HG03135 (cell line): Measurements from ENCODE around the gene TSEN2.
A peak's percentile ranks its signal among the peaks of the same experiment; 100 is the strongest.
"Not testable (repeated sequence)": the region's sequence is repeated elsewhere in the genome, so short reads cannot be mapped to it uniquely, and the experiment has no call there.

Experiments used
- ATAC-seq: cut with Tn5 transposase; IDR thresholded peaks from one replicate; pipeline ENCODE4 v1.9.1; 2021; ENCODE audit warnings: mild to moderate bottlenecking, moderate library complexity; ENCODE audit not compliant: unreplicated experiment

The TSEN2 gene

DNA sequence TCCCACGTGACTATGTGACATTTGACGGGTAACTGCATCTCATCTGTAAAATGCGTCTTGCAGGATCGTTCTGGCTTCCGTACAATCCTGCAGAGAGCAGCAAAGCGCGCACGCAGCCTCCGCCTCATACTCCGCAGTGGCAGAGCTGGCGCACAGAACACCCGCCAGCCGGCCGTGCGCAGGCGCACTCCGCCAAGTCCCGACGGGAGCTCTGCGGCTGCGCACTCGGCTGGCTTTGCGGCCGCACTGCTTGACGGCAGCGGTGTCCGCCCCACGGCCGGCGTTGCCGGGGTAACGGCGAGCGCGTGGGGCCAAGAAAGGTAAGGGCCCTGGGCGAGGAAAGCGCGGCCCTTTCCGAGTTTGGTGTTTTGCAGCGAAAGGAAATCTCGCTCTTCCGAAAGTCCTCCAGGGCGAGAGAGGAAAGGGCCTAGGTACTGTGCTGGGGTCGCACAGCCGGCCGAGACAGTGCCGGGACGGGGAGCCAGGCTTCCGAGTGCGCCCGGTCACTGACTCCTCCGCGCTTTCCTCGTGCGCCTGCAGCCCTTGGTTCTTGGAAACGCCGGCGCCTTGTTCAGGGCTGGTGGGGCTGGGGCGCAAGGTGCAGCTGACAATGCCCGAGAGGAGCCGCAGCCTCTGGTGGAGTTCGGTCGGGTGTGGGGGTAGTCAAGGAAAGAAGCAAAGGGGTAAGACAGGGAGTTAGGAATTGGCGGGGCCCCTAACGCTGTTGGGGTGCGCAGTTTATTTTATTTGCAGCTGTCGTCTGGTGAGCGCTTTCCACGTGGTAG lies at the start of gene TSEN2:
TSEN2 (plus strand) TSS at position 283 of the 785 bp plus-strand sequence. CDS start 5,321 bp downstream, outside the sequence.
- peak; percentile 93 for ATAC-seq

DNA sequence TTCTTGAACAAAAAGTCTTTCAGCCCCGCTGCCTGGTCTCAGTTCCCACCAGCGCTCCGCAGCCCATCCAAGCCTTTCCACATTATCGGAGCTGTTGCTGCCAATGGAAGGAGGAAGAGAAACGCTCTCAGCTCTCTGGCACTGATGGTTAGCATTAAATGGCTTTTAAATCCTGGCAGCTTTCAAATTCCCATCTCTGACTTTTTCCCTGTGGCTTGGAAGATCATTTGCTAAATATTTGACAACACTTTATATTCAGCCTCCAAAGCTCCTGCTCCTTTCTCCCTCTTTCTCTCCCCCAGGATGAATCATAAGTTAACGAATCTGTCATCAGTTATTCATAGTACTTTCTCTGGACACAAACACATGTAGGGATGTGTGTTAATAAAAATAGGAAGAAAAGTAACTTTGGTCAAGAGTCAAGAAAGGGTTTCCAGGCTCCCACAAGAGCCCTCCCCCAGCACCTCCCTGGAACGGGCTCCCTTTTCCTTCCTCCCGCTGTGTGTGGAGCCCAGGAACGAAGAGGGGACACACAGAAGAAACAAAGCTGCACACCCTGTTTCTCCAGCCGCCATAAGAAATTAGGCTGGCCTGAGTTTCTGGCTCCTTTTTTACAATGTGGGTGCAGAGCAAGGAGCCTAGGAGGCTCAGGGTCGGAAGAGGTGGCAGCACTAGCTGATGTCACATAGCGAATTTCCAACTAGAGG lies 47.6 kb upstream of the TSEN2 start:
- ATAC-seq, result no peak

- no peak for ATAC-seq
These were observed 47.1 kb upstream of the TSEN2 start for GRCh38 chr3:12437221-12437605.

DNA sequence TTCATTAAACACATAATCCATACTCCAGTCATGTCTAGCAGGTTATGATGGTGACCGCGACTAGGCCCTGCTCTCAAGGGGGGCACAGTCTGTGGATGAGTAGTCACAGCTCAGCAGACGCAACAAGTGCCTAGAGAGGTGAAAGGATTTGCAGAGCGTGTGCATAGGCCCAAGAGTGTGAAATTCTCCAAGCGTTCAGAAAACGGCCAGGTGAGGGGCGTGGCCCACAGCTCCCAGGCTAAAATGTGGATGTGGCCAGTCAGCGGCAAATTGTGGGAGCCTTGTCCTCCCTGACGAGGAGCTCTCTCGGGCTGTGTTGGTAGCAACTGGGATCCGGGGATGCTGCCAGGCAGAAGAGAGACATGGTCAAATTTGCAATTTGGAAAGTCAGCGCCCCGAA lies 46.4 kb upstream of the TSEN2 start:
- no peak for ATAC-seq

DNA sequence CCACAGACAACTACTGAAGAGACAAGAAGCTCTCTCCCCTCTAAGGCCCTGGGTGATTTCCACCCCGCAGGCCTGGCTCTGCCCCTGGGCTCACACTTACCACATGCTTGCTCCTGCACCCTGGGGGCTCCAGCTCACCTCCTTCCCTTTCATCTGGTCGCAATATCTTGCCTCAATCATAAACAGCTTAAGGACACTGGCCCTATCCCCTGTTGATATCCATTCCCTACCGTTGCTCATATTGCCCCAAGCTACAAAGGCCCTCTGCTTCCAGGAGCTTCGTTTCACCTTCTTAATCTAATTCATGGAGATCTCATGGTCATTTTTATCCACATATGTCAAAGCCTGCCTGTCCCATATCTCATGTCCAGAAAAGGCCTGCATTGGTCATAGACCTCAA lies 46.0 kb upstream of the TSEN2 start:
- ATAC-seq, result no peak

- no peak for ATAC-seq
These were observed 44.9 kb upstream of the TSEN2 start for GRCh38 chr3:12439161-12439940.

GRCh38 chr3:12440927-12441714 lies 43.2 kb upstream of the TSEN2 start:
- ATAC-seq, result no peak

DNA sequence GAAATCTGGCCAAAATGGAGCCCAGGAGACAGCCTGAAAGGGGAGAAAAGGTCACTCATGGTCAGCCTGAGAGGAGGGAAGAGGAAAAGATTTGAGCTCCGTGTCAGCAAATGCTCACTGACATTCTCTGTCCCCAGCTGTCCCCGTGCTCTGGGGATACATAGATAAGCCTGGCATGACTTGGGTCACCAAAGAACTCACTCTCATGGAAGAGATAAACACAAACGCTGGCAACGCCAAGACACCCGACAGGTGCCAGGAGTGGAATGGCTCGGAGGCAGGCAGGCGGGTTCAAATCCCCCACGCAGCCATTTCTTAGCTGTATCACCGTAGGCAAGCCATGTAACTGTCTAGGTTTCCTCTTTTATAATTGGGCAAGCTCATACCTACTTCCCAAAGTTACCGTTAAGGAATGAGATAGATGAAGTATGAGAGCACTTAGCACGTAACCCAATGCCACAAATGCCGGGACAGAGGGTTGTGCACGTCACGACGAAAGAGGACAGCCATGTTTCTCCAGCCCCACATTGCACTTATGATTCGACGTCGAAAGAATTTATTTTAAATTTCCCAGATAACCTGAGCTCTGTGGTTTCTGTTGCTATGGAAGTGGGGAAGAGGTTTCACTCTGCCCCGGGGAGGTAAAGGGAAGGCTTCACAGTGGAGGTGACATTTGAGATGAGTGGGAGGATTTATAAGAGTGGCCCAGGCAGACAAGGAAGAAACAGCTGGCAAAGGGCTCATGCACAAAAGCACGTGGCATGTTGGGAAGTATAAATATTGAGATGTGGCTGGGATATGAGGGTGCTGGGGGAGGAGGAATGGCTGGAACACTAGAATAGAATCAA lies 41.4 kb upstream of the TSEN2 start:
- no peak for ATAC-seq

DNA sequence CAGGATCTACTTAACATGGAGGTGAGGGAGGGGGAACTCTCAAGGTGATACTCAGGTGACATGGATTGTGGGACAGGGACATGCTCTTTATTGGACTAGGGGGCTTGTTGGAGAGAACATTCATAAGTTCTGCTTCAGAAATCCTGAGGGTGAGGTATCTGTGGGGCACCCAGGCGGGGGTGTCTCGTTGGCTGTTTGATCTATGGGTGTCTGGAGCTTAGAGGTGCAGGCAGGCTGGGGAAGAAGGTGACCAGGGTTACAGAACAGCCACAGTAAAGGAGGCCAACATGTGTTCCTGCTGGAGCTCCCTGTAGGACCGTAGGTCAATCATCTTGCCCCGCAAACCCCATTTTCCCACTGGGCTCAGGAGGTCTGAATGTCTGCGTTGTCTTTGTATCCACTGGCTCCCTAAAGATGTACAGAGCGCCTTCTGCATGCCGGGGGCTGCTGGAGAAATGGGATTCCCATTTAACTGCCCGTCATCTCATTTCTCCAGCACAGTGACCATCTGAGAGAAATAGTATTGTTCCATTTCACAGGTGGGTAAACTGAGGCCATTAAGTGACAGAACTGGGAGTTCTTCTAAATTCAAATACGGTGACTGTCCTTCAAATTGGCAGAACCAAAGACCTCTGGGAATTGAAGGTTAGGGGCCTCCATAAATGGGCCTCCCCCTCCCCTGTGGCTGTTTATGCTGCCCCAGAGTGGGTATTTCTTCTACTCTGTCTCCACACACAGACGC lies 40.3 kb upstream of the TSEN2 start:
- no peak for ATAC-seq

GRCh38 chr3:12444582-12445471 lies 39.5 kb upstream of the TSEN2 start:
- ATAC-seq, result no peak

DNA sequence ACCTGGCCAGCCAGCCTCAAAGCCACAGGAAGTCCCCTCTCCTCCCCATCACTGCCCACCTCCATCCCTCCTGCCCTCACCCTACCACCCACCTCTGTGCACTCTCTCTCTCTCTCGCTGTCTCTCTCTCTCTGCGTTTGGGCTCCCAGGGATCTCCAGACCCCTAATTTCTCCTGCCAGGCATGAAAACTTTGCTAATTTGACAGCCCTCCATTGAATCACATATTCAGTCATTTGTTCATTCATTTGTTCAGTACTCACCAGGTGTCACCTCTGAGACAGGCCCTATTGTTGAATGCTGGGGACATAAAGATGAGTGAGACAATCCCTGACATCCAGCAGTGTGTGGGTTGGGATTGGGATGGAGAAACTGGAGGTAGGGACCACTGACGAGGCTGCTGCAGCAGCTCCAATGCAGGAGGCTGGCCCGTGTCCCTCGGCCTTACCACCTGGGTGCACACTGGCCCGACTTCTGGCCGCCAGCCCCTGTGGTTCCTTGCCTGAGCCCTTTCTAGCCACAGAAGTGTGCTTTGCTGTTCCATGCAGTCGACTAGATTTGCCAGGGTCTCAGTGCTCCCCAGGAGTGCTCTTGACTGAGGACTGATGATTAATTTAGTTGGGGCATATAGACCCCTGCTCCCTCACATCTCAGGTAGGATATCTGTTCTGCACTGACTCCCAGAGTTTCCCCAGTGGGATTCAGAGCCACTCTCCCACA lies 38.6 kb upstream of the TSEN2 start:
- ATAC-seq, result no peak

GRCh38 chr3:12446298-12446697 lies 38.0 kb upstream of the TSEN2 start:
- no peak for ATAC-seq

- no peak for ATAC-seq
These were observed 37.2 kb upstream of the TSEN2 start for GRCh38 chr3:12447075-12447474.

DNA sequence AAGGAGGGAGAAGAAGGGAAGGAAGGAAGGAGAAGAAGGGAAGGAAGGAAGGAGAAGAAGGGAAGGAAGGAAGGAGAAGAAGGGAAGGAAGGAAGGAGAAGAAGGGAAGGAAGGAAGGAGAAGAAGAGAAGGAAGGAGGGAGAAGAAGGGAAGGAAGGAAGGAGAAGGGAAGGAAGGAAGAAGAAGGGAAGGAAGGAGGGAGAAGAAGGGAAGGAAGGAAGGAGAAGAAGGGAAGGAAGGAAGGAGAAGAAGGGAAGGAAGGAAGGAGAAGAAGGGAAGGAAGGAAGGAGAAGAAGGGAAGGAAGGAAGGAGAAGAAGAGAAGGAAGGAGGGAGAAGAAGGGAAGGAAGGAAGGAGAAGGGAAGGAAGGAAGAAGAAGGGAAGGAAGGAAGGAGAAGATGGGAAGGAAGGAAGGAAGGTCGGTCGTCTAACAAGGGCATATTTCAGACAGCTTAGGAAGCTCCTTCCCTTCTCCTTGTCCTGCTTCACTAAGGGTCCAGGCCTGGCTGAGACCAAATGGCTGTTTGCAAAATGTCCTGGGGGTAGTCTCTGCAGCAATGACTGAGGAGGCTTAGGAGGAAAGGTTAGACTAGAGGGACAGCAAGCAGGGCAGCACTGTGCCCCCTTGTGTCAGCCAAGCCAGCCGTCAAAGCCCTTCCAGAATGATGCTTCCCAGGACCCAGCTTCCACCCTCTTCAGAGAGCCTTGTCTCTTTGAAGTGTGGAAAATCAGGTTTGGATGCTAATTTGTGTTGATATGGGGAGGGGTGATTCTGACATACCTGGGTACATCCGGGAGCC lies 35.7 kb upstream of the TSEN2 start:
- not testable (repeated sequence) for ATAC-seq

DNA sequence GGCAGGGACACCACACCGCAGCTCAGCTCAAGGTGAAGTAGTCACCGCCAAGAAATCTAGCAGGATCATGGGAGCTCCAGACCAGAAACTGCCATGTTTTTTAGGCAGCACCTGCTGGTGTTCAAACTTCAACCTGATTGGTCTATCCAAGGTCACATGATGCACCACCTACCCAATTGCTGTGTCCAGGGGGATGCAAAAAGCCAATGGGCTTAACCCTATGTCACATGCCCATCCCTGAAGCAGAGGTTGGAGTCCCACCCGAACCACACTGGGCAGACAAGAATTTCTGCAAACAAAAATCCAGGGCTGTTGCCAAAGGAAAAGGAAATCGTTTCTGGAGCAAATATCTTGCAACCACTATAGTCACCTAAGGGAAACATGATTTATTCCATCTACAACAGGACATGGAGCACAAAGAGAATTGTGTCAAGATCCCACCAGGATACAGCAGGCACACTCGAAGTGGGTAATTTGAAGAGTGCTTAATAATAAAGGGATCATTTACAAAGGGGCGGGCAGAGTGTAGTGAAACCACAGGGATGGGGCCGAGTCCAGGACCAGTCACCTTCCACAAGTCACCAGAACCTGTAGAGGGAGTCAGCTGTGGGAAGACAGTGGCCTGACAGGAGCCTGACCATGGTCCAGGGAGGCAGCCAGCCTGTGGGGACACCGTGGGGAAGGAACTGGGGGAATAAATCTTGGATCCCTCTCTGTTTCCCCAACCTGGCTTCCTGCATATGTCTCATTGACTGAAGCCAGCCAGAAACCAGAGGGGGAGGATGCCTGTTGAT lies 34.2 kb upstream of the TSEN2 start:
- no peak for ATAC-seq

GRCh38 chr3:12451481-12451880 lies 32.8 kb upstream of the TSEN2 start:
- no peak for ATAC-seq
